Activated CD4-positive, alpha-beta T cell treated with anti-CD3 and anti-CD28 coated beads, Interleukin-2, amount 10 ng/mL, durations not matched to agents 24 days and 14 days (primary cell): ENCODE results near the gene SDC4. TPM values are rescaled to one million over a fixed set of nuclear protein-coding genes. Genes with fewer than 3 reads are reported as not detected.
"Not testable (repeated sequence)": the region's sequence is repeated elsewhere in the genome, so short reads cannot be mapped to it uniquely, and the experiment has no call there.

Source experiments
- DNase-seq: peaks from one replicate; pipeline ENCODE4 v3.0.0; 2022
- H3K27ac Mint-ChIP-seq: one replicate; pipeline ENCODE4 v1.8.0; 2022; ENCODE audit warnings: mild to moderate bottlenecking, mixed read lengths
- H3K27me3 Mint-ChIP-seq: one replicate; pipeline ENCODE4 v1.8.0; 2022; ENCODE audit warnings: mixed read lengths
- H3K36me3 Mint-ChIP-seq: one replicate; pipeline ENCODE4 v1.8.0; 2022; ENCODE audit warnings: low read depth, mild to moderate bottlenecking, mixed read lengths
- H3K4me1 Mint-ChIP-seq: one replicate; pipeline ENCODE4 v1.8.0; 2021; ENCODE audit warnings: mixed read lengths
- H3K4me3 Mint-ChIP-seq: one replicate; pipeline ENCODE4 v1.8.0; 2022; ENCODE audit warnings: mild to moderate bottlenecking, moderate library complexity, mixed read lengths
- H3K9me3 Mint-ChIP-seq: one replicate; pipeline ENCODE4 v1.8.0; 2021; ENCODE audit warnings: mixed read lengths
- intact Hi-C: fragments of 100-400 bp; cut with micrococcal nuclease; formaldehyde crosslinking; loops from one replicate; pipeline ENCODE4 v1.15.1; 2023
- total RNA-seq: library from RNA; stranded (reverse); gene quantifications from 2 replicates; pipeline ENCODE4 v1.2.3, GENCODE V29; 2022

The SDC4 gene
- total RNA-seq, 1 donor from 2014 or later, result 177 TPM

GRCh38 chr20:45358282-45359068 lies 10.3 kb upstream of the SDC4 start:
- no peak overlapping the region for H3K4me3 Mint-ChIP-seq
- intact Hi-C loops, result loop anchor here (5.0 kb wide), 1 partner anchor 434 kb away; the partner anchor contains the start of genes DNTTIP1 and WFDC3
- no peak for DNase-seq
- H3K4me1 Mint-ChIP-seq, result peaks cover 60% of the 10 kb centered on the region
- peaks cover 6% of the 10 kb centered on the region for H3K36me3 Mint-ChIP-seq
- H3K27ac Mint-ChIP-seq, result peak overlapping the region; percentile 58
- H3K9me3 Mint-ChIP-seq, result no peaks in the 10 kb centered on the region
- H3K27me3 Mint-ChIP-seq, result no peaks in the 10 kb centered on the region

DNA sequence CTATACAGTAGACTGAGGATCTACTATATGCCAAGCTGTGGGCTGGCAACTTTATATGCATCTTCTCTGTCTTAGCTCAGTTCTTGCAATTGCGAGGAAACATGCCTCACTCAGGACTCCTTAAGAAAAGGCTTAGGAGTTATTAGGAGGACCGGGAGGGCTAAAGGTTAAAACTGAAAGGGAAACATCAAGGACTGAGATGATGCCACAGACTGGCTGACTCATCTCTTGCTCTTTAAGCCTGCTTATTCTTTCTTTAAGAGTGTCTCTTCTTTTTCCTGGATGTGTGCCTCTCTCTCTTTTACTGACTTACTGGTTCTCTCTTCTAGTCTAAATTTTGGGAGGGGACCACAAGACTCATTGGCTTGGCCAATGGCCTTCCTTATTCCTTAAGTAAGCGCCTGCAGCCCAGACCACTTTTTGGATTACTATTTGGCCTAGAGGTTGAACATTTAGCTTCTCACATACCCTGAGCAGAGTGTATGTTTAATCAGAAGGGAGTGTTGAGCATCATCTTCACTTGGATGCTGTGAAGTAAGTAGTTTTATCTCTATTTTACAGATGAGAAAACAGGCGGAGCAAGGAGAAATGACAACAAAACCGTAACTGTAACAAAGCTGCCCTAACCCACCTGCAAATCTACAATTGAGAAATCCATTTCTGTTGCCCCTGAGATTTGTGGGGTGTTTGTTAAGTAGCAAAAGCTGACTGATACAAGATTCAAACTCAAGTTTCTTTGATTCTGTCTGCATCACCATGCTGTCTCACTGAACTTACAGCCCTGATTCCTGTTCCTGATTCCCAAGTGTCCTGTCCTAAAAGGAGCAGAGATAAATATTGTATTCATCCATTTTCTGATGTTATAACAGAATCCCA lies 7.2 kb upstream of the SDC4 start:
- H3K27ac Mint-ChIP-seq, result peak overlapping the region; percentile 96
- intact Hi-C loops, result loop anchor here (2.0 to 5.0 kb wide), 4 partner anchors 37 to 437 kb away; partner anchors contain the start of genes DNTTIP1 and WFDC3
- H3K9me3 Mint-ChIP-seq, result no peaks in the 10 kb centered on the region
- H3K4me3 Mint-ChIP-seq, result peak overlapping the region; percentile 82
- peaks cover 57% of the 10 kb centered on the region for H3K4me1 Mint-ChIP-seq
- H3K36me3 Mint-ChIP-seq, result no peaks in the 10 kb centered on the region
- peak; percentile 76 for DNase-seq
- no peaks in the 10 kb centered on the region for H3K27me3 Mint-ChIP-seq

DNA sequence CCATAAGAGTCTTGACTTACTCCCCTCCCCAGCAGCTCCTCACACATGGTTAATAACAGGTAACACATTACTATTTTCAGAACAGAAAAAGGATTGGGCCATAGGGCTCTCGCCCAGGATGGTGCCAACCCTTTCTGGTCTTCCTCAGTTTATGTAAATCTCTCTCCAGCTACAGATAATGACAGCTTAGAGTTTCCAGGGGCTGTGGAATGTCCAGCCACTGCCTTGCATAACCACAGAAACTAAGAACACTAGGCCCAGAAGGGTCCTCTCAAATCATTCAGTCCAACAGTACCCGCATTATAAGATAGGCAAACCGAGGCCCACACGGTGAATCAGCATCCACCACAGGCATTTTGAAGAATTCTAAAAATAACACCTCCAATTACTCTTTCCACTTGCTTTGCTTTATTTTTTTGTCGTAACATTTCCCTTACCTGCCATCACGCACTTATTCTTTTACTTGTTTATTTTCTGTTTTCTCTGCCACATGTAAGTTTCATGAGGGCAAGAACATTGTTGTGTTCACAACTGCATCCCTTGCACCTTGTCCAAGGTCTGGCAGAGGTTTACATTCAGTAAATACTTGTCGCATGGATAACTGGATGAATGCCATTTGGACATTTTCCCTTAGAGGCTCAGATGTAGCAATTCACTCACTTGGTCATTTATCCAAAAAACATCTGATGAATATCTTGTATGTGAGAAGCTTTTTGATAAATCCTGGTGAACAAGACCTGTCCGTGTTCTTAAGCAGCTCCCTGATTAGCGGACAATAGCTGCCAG lies 6.4 kb upstream of the SDC4 start:
- no peaks in the 10 kb centered on the region for H3K36me3 Mint-ChIP-seq
- intact Hi-C loops, result loop anchor here (2.0 to 5.0 kb wide), 4 partner anchors 36 to 438 kb away; partner anchors contain the start of genes DNTTIP1 and WFDC3
- no peak for DNase-seq
- peaks cover 59% of the 10 kb centered on the region for H3K4me1 Mint-ChIP-seq
- H3K27me3 Mint-ChIP-seq, result no peaks in the 10 kb centered on the region
- no peaks in the 10 kb centered on the region for H3K9me3 Mint-ChIP-seq
- H3K27ac Mint-ChIP-seq, result peak overlapping the region; percentile 96
- H3K4me3 Mint-ChIP-seq, result peak overlapping the region; percentile 82

DNA sequence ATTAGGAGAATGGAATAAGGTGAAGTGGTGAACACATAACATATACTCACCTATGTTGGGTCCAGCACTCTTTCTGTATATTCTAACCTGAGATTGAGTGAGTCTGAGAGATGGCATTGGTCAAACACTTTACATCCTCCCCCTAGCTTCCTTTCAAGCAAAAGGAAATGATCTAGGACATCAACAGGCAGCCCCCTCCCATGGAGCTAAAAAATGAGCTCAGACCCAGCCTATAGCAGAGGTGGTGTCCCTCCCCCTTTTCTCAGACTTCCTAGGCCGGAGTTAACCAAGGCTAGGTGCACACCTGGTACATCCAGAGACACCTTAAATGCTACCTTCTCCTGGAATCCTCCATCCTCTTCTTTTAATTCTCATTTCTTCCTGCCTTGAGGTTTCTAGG lies 5.5 kb upstream of the SDC4 start:
- peak overlapping the region; percentile 82 for H3K4me3 Mint-ChIP-seq
- no peaks in the 10 kb centered on the region for H3K36me3 Mint-ChIP-seq
- peak overlapping the region; percentile 96 for H3K27ac Mint-ChIP-seq
- intact Hi-C loops, result loop anchor here (2.0 kb wide), 3 partner anchors 35 to 399 kb away; no protein-coding TSS in a partner anchor
- H3K9me3 Mint-ChIP-seq, result no peaks in the 10 kb centered on the region
- no peaks in the 10 kb centered on the region for H3K27me3 Mint-ChIP-seq
- DNase-seq, result no peak
- peaks cover 56% of the 10 kb centered on the region for H3K4me1 Mint-ChIP-seq

DNA sequence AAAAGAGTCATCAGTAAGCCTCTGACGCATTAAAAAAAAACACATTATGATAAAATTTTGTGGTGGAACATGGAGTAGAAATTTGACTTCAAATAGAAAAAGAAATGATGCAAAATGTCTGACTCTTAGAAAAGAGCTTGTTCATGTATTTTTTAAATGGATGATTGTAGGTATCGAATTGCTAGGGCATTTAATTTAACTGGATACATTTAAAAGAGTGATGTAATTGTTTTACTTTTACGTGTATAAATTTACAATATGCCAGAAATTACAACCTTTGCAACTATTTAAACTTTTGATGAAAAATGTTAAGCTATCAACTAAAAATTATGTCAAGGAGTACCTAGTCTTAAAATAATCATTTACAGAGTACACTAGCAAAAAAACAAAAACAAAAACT lies 4.5 kb upstream of the SDC4 start:
- Mint-ChIP-seq H3K27ac (no peak overlapping the region), H3K4me1 (peaks cover 51% of the 10 kb centered on the region), H3K27me3 (no peaks in the 10 kb centered on the region), H3K36me3 (peaks cover 1% of the 10 kb centered on the region), H3K9me3 (no peaks in the 10 kb centered on the region), H3K4me3 (no peak overlapping the region)
- no peak for DNase-seq
- intact Hi-C loops, result no loop called here

DNA sequence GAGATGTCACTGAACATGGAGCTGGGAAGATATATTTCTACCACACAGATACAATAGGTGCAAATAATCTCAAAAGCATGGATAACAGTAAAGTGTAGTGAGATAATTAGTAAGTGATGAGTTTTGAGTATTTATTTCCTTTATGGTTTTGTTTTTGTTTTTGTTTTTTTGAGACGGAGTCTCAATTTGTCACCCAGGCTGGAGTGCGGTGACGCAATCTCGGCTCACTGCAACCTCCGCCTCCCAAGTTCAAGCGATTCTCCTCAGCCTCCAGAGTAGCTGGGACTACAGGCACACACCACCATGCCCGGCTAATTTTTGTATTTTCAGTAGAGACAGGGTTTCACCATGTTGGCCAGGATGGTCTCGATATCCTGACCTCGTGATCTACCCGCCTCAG lies 2.6 kb upstream of the SDC4 start:
- intact Hi-C loops, H3K4me3 Mint-ChIP-seq, H3K27me3 Mint-ChIP-seq, H3K27ac Mint-ChIP-seq, DNase-seq, H3K9me3 Mint-ChIP-seq: not testable (repeated sequence)
- H3K4me1 Mint-ChIP-seq, result peaks cover 56% of the 10 kb centered on the region
- H3K36me3 Mint-ChIP-seq, result peaks cover 15% of the 10 kb centered on the region

GRCh38 chr20:45350217-45350616 lies 2.0 kb upstream of the SDC4 start:
- Mint-ChIP-seq H3K4me1 (peaks cover 56% of the 10 kb centered on the region), H3K36me3 (peaks cover 20% of the 10 kb centered on the region), H3K27ac (no peak overlapping the region), H3K4me3 (no peak overlapping the region), H3K27me3 (no peaks in the 10 kb centered on the region), H3K9me3 (no peaks in the 10 kb centered on the region)
- intact Hi-C loops, result no loop called here
- no peak for DNase-seq

- Mint-ChIP-seq H3K4me3 (peak overlapping the region; percentile 92), H3K27ac (peak overlapping the region; percentile 86), H3K4me1 (peaks cover 57% of the 10 kb centered on the region), H3K9me3 (no peaks in the 10 kb centered on the region), H3K36me3 (peaks cover 35% of the 10 kb centered on the region), H3K27me3 (no peaks in the 10 kb centered on the region)
- no peak for DNase-seq
- intact Hi-C loops, result no loop called here
Measured at GRCh38 chr20:45347297-45347935, 808 bp downstream of the SDC4 start.

GRCh38 chr20:45346851-45347250 lies 1.4 kb downstream of the SDC4 start:
- Mint-ChIP-seq H3K4me1 (peaks cover 61% of the 10 kb centered on the region), H3K27me3 (no peaks in the 10 kb centered on the region), H3K36me3 (peaks cover 37% of the 10 kb centered on the region), H3K9me3 (no peaks in the 10 kb centered on the region), H3K27ac (peak overlapping the region; percentile 76), H3K4me3 (peak overlapping the region; percentile 92)
- no peak for DNase-seq
- intact Hi-C loops, result no loop called here

DNA sequence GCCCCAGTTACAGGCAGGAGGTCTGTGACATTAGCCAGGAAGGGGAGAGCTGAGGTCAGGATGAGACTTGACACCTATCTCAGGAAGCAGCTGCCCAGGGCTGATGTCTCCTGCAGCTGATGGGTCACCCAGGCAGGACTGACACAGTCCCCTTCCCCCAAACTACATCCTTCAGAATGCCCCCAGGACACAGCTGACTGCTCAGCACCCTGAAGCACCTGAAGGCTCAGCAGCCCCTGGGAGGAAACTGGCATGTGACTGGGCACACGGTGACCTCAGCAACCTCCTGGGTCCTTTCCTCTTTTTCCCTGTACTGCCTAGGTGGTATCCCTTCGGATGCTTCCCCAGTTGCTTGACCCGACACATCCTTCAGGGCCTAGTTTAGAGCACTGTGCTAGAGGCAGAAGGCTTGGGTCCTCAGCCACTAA lies 1.9 kb downstream of the SDC4 start:
- peak overlapping the region; percentile 52 for H3K27ac Mint-ChIP-seq
- intact Hi-C loops, result no loop called here
- peaks cover 40% of the 10 kb centered on the region for H3K36me3 Mint-ChIP-seq
- DNase-seq, result peak; percentile 69
- H3K4me1 Mint-ChIP-seq, result peaks cover 63% of the 10 kb centered on the region
- H3K27me3 Mint-ChIP-seq, result no peaks in the 10 kb centered on the region
- peak overlapping the region; percentile 92 for H3K4me3 Mint-ChIP-seq
- no peaks in the 10 kb centered on the region for H3K9me3 Mint-ChIP-seq

DNA sequence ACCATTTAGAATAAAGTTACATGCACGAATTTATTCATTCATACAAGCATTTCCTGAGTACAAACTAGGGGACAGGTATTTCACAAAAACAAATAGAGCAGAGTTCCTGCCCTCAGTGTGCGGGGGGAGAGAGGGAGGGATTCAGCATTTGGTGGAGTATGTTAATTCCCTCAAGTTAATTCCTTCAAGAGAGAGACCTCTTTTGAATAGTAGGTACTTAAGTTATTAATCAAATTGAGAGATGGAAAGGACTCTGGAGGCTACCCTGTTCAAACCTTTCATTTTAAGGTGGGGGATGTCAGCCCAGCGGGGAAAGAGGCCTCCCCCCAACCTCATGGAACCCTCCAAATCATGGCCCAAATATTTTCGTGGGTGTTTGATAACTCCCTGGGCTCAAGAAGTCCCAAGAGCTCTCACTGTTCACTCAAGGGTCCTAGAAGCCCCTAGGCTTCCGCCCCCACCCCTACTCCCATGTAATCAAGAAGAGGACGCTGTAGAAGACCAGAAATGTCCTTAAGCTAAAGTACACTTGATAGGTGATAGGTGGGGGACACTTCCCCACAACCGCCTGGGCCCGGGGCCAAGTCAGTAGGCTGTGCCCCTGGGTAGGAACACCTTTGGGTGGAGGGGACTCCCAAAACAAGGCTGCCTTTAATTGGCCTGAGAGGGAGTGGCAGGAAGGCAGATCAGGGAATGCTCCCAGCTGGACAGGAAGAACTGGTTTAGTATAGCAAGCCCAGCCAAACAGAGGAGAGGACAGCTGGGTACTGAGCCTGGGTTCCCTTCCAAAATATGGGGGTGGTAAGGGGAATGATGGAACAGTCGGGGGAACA lies 2.9 kb downstream of the SDC4 start:
- Mint-ChIP-seq H3K4me3 (peak overlapping the region; percentile 92), H3K9me3 (no peaks in the 10 kb centered on the region), H3K4me1 (peaks cover 68% of the 10 kb centered on the region), H3K27ac (peak overlapping the region; percentile 62), H3K36me3 (peaks cover 48% of the 10 kb centered on the region), H3K27me3 (no peaks in the 10 kb centered on the region)
- DNase-seq, result peak; percentile 59
- intact Hi-C loops, result no loop called here

DNA sequence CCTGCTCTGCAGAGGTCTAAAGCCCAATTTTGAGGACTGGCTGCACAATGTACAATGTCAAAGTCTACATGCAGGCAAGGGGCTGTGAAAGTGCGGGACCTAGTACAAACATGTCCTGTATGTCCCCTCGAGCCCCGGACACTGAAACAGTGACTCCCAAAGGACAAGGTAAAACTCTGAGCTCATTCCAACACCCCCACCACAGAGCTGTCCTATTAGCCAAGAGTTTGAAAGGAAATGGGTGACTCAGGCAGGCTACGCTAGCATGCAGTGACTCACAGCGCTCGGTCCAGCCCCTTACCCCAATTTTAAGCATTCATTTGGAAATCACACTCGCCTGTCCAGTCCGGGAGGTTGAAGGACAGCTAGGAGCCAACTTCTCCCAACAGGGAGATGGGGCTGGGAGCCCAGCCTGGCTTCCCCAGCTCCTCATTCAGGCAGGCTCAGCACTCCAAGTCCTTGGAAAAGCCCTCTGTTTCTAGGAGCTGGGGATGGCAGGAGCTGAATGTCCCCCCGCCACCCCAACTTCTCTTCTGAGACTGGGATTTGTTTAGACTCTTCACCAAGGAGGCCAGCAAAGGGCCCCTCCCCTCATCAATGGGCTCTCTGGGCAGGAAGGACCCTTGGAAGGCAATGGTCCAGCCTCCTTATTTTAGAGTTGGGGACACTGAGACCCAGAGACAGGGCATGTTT lies 3.9 kb downstream of the SDC4 start:
- Mint-ChIP-seq H3K4me1 (peaks cover 68% of the 10 kb centered on the region), H3K4me3 (peak overlapping the region; percentile 92), H3K36me3 (peaks cover 57% of the 10 kb centered on the region), H3K27ac (no peak overlapping the region), H3K27me3 (no peaks in the 10 kb centered on the region), H3K9me3 (no peaks in the 10 kb centered on the region)
- intact Hi-C loops, result no loop called here
- DNase-seq, result peak; percentile 59
